H9 (cell line): ENCODE data around the gene TSPAN17. TPM values are rescaled to one million over a fixed set of nuclear protein-coding genes. Genes with fewer than 3 reads are reported as not detected.

Experiments used
- DNase-seq: peaks from one replicate; pipeline ENCODE4 v3.0.0-alpha.2; 2017
- H2AFZ ChIP-seq: one replicate; pipeline ENCODE4 v1.6.1; 2013; ENCODE audit warnings: mild to moderate bottlenecking, low read length, control low read depth, moderate library complexity
- H2AK5ac ChIP-seq: 2 replicates; pipeline ENCODE4 v1.6.1; 2013; ENCODE audit warnings: low read length, control low read depth, mixed read lengths; ENCODE audit not compliant: insufficient read length
- H2BK120ac ChIP-seq: one replicate; pipeline ENCODE4 v1.6.1; 2013; ENCODE audit warnings: low read depth, mild to moderate bottlenecking, low read length, control low read depth, inconsistent platforms; ENCODE audit not compliant: poor library complexity, severe bottlenecking
- H2BK12ac ChIP-seq: 2 replicates; pipeline ENCODE4 v1.6.1; 2013; ENCODE audit warnings: low read length, control low read depth, mixed read lengths, low read depth; ENCODE audit not compliant: insufficient read length
- H2BK15ac ChIP-seq: 2 replicates; pipeline ENCODE4 v1.6.1; 2013; ENCODE audit warnings: low read depth, low read length, control low read depth
- H2BK20ac ChIP-seq: one replicate; pipeline ENCODE4 v1.6.1; 2013; ENCODE audit warnings: low read depth, mild to moderate bottlenecking, low read length, control low read depth, inconsistent platforms; ENCODE audit not compliant: poor library complexity, severe bottlenecking
- H2BK5ac ChIP-seq: 2 replicates; pipeline ENCODE4 v1.6.1; 2013; ENCODE audit warnings: low read length, control low read depth, mixed read lengths; ENCODE audit not compliant: insufficient read length
- H3K14ac ChIP-seq: 2 replicates; pipeline ENCODE4 v1.6.1; 2013; ENCODE audit warnings: low read length, control low read depth; ENCODE audit not compliant: insufficient read depth
- H3K18ac ChIP-seq: 2 replicates; pipeline ENCODE4 v1.6.1; 2013; ENCODE audit warnings: low read depth, mild to moderate bottlenecking, mixed read lengths, low read length, control low read depth; ENCODE audit not compliant: insufficient read length
- H3K23ac ChIP-seq: 2 replicates; pipeline ENCODE4 v1.6.1; 2013; ENCODE audit warnings: low read length, control low read depth, mixed read lengths, low read depth; ENCODE audit not compliant: insufficient read length
- H3K23me2 ChIP-seq: 2 replicates; pipeline ENCODE4 v1.6.1; 2013; ENCODE audit warnings: low read depth, mild to moderate bottlenecking, mixed read lengths, low read length, control low read depth; ENCODE audit not compliant: insufficient read length, poor library complexity, severe bottlenecking
- H3K27ac ChIP-seq: 2 replicates; pipeline ENCODE4 v1.5.1; 2013; ENCODE audit warnings: low read length, control low read depth, mixed read lengths, low read depth; ENCODE audit not compliant: insufficient read length
- H3K27me3 ChIP-seq: 2 replicates; pipeline ENCODE4 v1.6.1; 2013; ENCODE audit warnings: low read length, control low read depth, inconsistent platforms; ENCODE audit not compliant: insufficient read depth
- H3K4ac ChIP-seq: 2 replicates; pipeline ENCODE4 v1.6.1; 2013; ENCODE audit warnings: low read depth, mild to moderate bottlenecking, control low read depth, inconsistent platforms, low read length, moderate library complexity
- H3K4me1 ChIP-seq: 2 replicates; pipeline ENCODE4 v1.6.1; 2013; ENCODE audit warnings: low read length, control low read depth, inconsistent platforms; ENCODE audit not compliant: insufficient read depth
- H3K4me2 ChIP-seq: 2 replicates; pipeline ENCODE4 v1.6.1; 2013; ENCODE audit warnings: low read length, control low read depth, mixed read lengths; ENCODE audit not compliant: insufficient read length, insufficient read depth
- H3K56ac ChIP-seq: 2 replicates; pipeline ENCODE4 v1.6.1; 2013; ENCODE audit warnings: low read depth, mild to moderate bottlenecking, mixed read lengths, low read length, control low read depth; ENCODE audit not compliant: insufficient read length
- H3K79me1 ChIP-seq: 2 replicates; pipeline ENCODE4 v1.6.1; 2013; ENCODE audit warnings: low read depth, mild to moderate bottlenecking, moderate library complexity, low read length, control low read depth, inconsistent platforms; ENCODE audit not compliant: insufficient read depth, poor library complexity, severe bottlenecking
- H3K79me2 ChIP-seq: 2 replicates; pipeline ENCODE4 v1.6.1; 2013; ENCODE audit warnings: low read length, control low read depth, inconsistent platforms; ENCODE audit not compliant: insufficient read depth
- H3K9ac ChIP-seq: 2 replicates; pipeline ENCODE4 v1.6.1; 2013; ENCODE audit warnings: low read length, control low read depth, mixed read lengths; ENCODE audit not compliant: insufficient read length; ENCODE audit errors: extremely low read depth
- H3K9me3 ChIP-seq: one replicate; pipeline ENCODE4 v1.6.1; 2013; ENCODE audit warnings: low read depth, low read length, inconsistent platforms; ENCODE audit not compliant: control insufficient read depth
- H3T11ph ChIP-seq: one replicate; pipeline ENCODE4 v1.6.1; 2013; ENCODE audit warnings: mild to moderate bottlenecking, low read length, control low read depth, inconsistent platforms
- H4K20me1 ChIP-seq: one replicate; pipeline ENCODE4 v1.6.1; 2013; ENCODE audit not compliant: control insufficient read depth, insufficient read length, insufficient read depth
- H4K5ac ChIP-seq: 2 replicates; pipeline ENCODE4 v1.6.1; 2013; ENCODE audit warnings: low read depth, mild to moderate bottlenecking, mixed read lengths, low read length, control low read depth; ENCODE audit not compliant: insufficient read length
- H4K8ac ChIP-seq: replicated peaks from 2 replicates; pipeline ENCODE4 v1.6.1; 2013; ENCODE audit warnings: low read length, control low read depth, mixed read lengths, low read depth; ENCODE audit not compliant: insufficient read length
- H4K91ac ChIP-seq: 2 replicates; pipeline ENCODE4 v1.6.1; 2013; ENCODE audit warnings: low read depth, mild to moderate bottlenecking, moderate library complexity, mixed read lengths, low read length, control low read depth; ENCODE audit not compliant: insufficient read length
- H3K27ac Mint-ChIP-seq, 3 experiments: 2 replicates in 2 of 3; 3 replicates in 1 of 3; pipeline ENCODE4 v1.8.0; 2020 to 2021; ENCODE audit warnings: mixed read lengths in 3 of 3, mild to moderate bottlenecking in 1 of 3, moderate library complexity in 1 of 3
- H3K27me3 Mint-ChIP-seq: 2 replicates; pipeline ENCODE4 v1.8.0; 2021; ENCODE audit warnings: low read depth, mild to moderate bottlenecking, moderate library complexity, mixed read lengths
- H3K36me3 Mint-ChIP-seq, 3 experiments: 2 replicates in 2 of 3; 3 replicates in 1 of 3; pipeline ENCODE4 v1.8.0; 2020 to 2021; ENCODE audit warnings: low read depth in 3 of 3, mixed read lengths in 3 of 3; ENCODE audit not compliant: insufficient read depth in 1 of 3
- H3K4me1 Mint-ChIP-seq, 2 experiments: 2 replicates each; pipeline ENCODE4 v1.8.0; 2020; ENCODE audit warnings: mixed read lengths in 2 of 2
- H3K4me3 Mint-ChIP-seq, 2 experiments: 2 replicates in 1 of 2; 3 replicates in 1 of 2; pipeline ENCODE4 v1.8.0; 2020 to 2021; ENCODE audit warnings: mild to moderate bottlenecking in 2 of 2, mixed read lengths in 2 of 2, moderate library complexity in 1 of 2
- H3K9me3 Mint-ChIP-seq, 2 experiments: 2 replicates in 1 of 2; 3 replicates in 1 of 2; pipeline ENCODE4 v1.8.0; 2020; ENCODE audit warnings: mild to moderate bottlenecking in 2 of 2, mixed read lengths in 2 of 2, moderate library complexity in 1 of 2
- CTCF ChIP-seq: fragments of 200-600 bp; sonication (generic); conservative IDR thresholded peaks from 3 replicates; pipeline ENCODE4 v1.8.0; 2021; ENCODE audit warnings: antibody characterized with exemption, mild to moderate bottlenecking
- WGBS: extraction: QIAGEN DNeasy Blood & Tissue Kit; methylation state at CpG from one replicate; pipeline ENCODE4 v1.1.7; 2013; ENCODE audit warnings: missing lambda C conversion rate, low lambda C conversion rate, mixed read lengths; ENCODE audit not compliant: insufficient read length; ENCODE audit errors: extremely low coverage; 5-methylcytosine and 5-hydroxymethylcytosine counted together
- total RNA-seq: library from RNA; stranded (reverse); gene quantifications from 2 replicates; pipeline ENCODE4 v1.2.1, GENCODE V29; 2021

TSPAN17 gene
- total RNA-seq, 1 experiment from 2014 or later: 46.8 TPM

GRCh38 chr5:176661676-176662075, 14.4 kb downstream of the TSPAN17 start:
- Histone ChIP-seq H3K79me1 (no peaks in the 10 kb centered on the region), H2AFZ (no peak overlapping the region), H3K4ac (no peak overlapping the region), H2BK20ac (no peak overlapping the region), H3K4me1 (no peaks in the 10 kb centered on the region; the same call in 1 of the 2 replicates), H3K27me3 (no peaks in the 10 kb centered on the region), H4K5ac (no peak overlapping the region), H3K27ac (no peak overlapping the region), H3K56ac (no peak overlapping the region), H4K20me1 (no peaks in the 10 kb centered on the region), H3K14ac (no peak overlapping the region), H2BK120ac (no peak overlapping the region), H2BK12ac (no peak overlapping the region), H3K23ac (no peak overlapping the region), H3K79me2 (no peaks in the 10 kb centered on the region), H3K4me2 (no peak overlapping the region), H4K8ac (no peak overlapping the region), H3K23me2 (no peaks in the 10 kb centered on the region), H3K18ac (no peak overlapping the region), H4K91ac (no peak overlapping the region), H2BK5ac (no peak overlapping the region), H3K9me3 (no peaks in the 10 kb centered on the region), H2AK5ac (no peak overlapping the region), H3K9ac (no peak overlapping the region), H3T11ph (no peak overlapping the region), H2BK15ac (no peak overlapping the region)
- no CpG with 5 or more reads among the region's 10 CpGs for WGBS
- Mint-ChIP-seq H3K4me3 (no peak overlapping the region), H3K4me1 (peaks cover 13 to 28% of the 10 kb centered on the region in 2 experiments), H3K9me3 (peaks cover 5 to 6% of the 10 kb centered on the region in 2 experiments; a peak in 3 of 5 replicates), H3K27me3 (no peaks in the 10 kb centered on the region; the same call in 1 of the 2 replicates), H3K27ac (no peak overlapping the region), H3K36me3 (peaks cover 0 to 7% (median 2%) of the 10 kb centered on the region in 3 experiments; a peak in 3 of 7 replicates)
- no peak for TF ChIP-seq CTCF
- no peak for DNase-seq
